ENCODE data around the gene SOX10.

The SOX10 gene

DNA sequence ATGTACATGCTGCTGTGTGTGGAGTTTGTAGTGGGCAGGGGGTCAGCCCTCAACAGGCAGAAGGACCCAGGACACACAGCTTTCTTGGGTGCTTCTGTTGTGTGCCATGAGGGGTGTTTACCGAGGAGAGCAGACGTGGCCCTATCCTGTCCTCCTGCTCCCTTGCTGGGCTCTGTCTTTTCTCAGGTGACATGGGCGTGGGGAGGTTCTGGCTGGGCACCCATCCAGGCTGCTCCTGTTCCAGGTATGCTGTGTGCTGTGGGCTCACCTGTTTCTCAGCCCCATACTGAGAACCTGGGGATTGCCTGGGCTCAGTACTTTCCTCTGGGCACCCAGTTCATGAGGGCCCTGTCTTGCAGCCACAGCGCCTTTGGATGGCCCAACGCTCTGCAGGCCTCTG is 55.0 kb downstream of the SOX10 start:
- DNase-seq: no peak

DNA sequence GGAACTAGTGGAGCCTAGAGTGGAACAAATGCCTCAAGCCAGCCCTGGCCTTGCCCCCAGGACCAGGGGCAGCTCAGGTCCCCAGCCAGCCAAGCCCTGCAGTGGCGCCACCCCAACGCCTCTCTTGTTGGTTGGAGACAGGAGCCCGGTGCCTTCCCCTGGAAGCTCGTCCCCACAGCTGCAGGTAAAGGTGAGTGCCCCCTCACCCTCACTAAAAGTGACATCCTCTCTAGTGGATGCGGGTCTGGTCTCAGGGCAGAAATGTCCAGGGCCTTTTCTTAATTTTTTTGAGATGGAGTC is 56.8 kb downstream of the SOX10 start:
- DNase-seq: no peak

DNA sequence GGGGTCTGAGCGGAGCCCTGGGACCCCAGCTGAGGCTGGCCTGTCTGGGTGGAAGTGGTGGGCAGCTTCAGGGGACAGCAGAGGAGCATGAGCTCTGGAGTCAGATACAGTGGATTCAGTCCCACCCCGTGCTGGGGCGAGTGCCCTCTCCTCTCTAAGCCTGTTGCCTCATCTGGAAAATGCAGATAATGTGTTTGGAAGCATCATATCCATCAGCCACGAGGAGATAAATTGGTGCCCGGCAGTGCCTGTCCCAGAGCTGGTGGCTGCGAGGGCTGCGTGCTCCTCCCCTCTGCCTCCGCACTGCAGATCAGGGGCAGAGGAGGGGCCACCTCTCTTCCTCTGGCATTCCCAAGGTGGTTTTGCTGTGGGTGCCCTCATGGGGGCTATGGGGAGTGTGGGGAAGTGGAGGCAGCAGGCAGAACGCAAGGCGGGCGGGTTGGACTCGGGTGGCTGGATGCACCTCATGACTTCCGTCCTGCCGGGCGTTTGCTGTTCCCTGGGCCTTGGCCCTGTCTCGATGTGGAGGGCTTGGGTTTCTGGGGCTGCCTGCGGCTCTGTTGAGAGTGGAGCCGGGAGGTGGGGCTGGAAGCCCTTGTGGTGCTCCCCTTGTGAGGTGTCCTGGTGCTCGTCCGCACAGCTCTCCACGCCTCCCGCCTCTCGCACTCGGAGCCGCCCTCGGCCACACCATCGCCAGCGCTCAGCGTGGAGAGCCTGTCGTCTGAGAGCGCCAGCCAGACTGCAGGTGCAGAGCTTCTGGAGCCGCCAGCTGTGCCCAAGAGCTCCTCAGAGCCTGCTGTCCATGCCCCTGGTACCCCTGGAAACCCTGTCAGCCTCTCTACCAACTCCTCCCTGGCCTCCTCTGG is 57.4 kb downstream of the SOX10 start:
- no peak for DNase-seq

- DNase-seq: no peak
Observed at GRCh38 chr22:37926358-37926757, 58.0 kb downstream of the SOX10 start.

DNA sequence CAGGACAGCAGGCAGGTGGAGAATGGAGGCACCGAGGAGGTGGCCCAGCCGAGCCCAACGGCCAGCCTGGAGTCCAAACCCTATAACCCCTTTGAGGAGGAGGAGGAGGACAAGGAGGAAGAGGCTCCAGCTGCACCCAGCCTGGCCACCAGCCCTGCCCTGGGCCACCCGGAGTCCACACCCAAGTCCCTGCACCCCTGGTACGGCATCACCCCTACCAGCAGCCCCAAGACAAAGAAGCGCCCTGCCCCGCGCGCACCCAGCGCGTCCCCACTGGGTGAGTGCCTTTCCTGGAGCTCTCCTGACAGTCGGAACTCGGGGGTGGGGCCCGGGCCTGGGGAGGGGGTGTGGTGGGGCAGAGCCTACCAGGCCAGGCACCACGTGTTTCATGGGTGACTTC is 58.6 kb downstream of the SOX10 start:
- DNase-seq: no peak

- DNase-seq: no peak
Observed at GRCh38 chr22:37925330-37925729, 59.0 kb downstream of the SOX10 start.

- no peak for DNase-seq
Observed at GRCh38 chr22:37924386-37925065, 59.8 kb downstream of the SOX10 start.

DNA sequence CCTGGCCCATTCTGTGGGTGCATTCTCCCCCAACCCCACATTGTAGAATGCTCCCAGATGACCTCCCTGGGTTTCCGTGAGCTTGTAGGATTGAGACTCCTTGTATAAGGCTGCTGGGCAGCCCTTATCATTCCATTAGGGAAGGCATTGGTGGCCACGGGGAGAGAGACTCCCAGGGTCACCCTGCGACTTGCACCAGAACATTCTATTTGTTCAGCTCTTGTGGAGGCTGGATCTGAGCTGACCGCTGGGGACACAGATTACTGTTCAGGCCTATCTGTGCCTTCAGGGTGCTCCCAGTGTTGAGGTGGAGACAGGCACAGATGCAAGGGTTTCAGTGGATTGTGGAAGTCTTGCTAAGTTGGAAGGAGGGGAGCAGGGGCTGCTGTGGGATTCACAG is 60.4 kb downstream of the SOX10 start:
- no peak for DNase-seq
